ENCODE data around the gene OSGEP. TPM values are rescaled to one million over a fixed set of nuclear protein-coding genes. Genes with fewer than 3 reads are reported as not detected.

The OSGEP gene
- total and polyA plus RNA-seq, 2 of the 13 experiments (the other 11 are each of a cell fraction or from before 2014, with no cell fraction given), result 39.7 to 41.1 TPM

GRCh38 chr14:20454516-20455354, at the start of gene OSGEP, which contains the start of gene APEX1 (continued):
- 0 out of 2 replicates have a peak, but pooled peaks have one; percentile 16 for TF ChIP-seq ZBTB1 (CRISPR knock-in tag; IDR thresholded peaks at IDR 0.05; ENCODE audit: borderline replicate concordance)
- TF ChIP-seq ZNF333 (CRISPR knock-in tag; IDR thresholded peaks at IDR 0.05; ENCODE audit: borderline replicate concordance), result 0 out of 2 replicates have a peak, but pooled peaks have one; percentile 79
- TF ChIP-seq ZNF121 (CRISPR knock-in tag; IDR thresholded peaks at IDR 0.05), result no peak
- peak; percentile 28 for TF ChIP-seq ZEB1 (IDR thresholded peaks at IDR 0.05; ENCODE audit: insufficient replicate concordance, low read depth)
- TF ChIP-seq ZBTB40 (IDR thresholded peaks at IDR 0.05), result no peak
- peak; percentile 67; the same call in 1 of the 2 replicates for TF ChIP-seq ZBTB40 (CRISPR knock-in tag; IDR thresholded peaks at IDR 0.05)
- TF ChIP-seq KLF15 (CRISPR knock-in tag; IDR thresholded peaks at IDR 0.05; ENCODE audit: borderline replicate concordance), result peak; percentile 2; the same call in 1 of the 2 replicates
- TF ChIP-seq ZNF17 (CRISPR knock-in tag; IDR thresholded peaks at IDR 0.05), result no peak
- no peak for TF ChIP-seq MBNL3 (CRISPR knock-in tag; conservative IDR thresholded peaks at IDR 0.05)
- no peak; the same call in 1 of the 2 replicates for TF ChIP-seq ZNF879 (CRISPR knock-in tag; IDR thresholded peaks at IDR 0.05)
- no peak for TF ChIP-seq CERS6 (CRISPR knock-in tag; IDR thresholded peaks at IDR 0.05)
- TF ChIP-seq ZNF557 (CRISPR knock-in tag; IDR thresholded peaks at IDR 0.05), result no peak
- no peak for TF ChIP-seq KAT2B (IDR thresholded peaks at IDR 0.05; ENCODE audit: borderline replicate concordance, low read depth, low read length)
- TF ChIP-seq THAP8 (CRISPR knock-in tag; IDR thresholded peaks at IDR 0.05; ENCODE audit: borderline replicate concordance), result no peak
- TF ChIP-seq, protein P1, sequence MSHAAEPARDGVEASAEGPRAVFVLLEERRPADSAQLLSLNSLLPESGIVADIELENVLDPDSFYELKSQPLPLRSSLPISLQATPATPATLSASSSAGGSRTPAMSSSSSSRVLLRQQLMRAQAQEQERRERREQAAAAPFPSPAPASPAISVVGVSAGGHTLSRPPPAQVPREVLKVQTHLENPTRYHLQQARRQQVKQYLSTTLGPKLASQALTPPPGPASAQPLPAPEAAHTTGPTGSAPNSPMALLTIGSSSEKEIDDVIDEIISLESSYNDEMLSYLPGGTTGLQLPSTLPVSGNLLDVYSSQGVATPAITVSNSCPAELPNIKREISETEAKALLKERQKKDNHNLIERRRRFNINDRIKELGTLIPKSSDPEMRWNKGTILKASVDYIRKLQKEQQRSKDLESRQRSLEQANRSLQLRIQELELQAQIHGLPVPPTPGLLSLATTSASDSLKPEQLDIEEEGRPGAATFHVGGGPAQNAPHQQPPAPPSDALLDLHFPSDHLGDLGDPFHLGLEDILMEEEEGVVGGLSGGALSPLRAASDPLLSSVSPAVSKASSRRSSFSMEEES (CRISPR knock-in tag; IDR thresholded peaks at IDR 0.05), result peak; percentile 96
- peak; percentile 64; the same call in 1 of the 2 replicates for TF ChIP-seq ZNF589 (CRISPR knock-in tag; conservative IDR thresholded peaks at IDR 0.05)
- no peak for TF ChIP-seq ATM (IDR thresholded peaks at IDR 0.05; ENCODE audit: borderline replicate concordance)
